NCI-H2029 (cell line): Measurements from ENCODE around the gene FLCN.
"Not testable (repeated sequence)": the region's sequence is repeated elsewhere in the genome, so short reads cannot be mapped to it uniquely, and the experiment has no call there.

Experiments used
- DNase-seq: peaks from one replicate; lab custom pipeline; 2025; lab: John Stamatoyannopoulos, UW

FLCN gene, protein sequence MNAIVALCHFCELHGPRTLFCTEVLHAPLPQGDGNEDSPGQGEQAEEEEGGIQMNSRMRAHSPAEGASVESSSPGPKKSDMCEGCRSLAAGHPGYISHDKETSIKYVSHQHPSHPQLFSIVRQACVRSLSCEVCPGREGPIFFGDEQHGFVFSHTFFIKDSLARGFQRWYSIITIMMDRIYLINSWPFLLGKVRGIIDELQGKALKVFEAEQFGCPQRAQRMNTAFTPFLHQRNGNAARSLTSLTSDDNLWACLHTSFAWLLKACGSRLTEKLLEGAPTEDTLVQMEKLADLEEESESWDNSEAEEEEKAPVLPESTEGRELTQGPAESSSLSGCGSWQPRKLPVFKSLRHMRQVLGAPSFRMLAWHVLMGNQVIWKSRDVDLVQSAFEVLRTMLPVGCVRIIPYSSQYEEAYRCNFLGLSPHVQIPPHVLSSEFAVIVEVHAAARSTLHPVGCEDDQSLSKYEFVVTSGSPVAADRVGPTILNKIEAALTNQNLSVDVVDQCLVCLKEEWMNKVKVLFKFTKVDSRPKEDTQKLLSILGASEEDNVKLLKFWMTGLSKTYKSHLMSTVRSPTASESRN

DNA sequence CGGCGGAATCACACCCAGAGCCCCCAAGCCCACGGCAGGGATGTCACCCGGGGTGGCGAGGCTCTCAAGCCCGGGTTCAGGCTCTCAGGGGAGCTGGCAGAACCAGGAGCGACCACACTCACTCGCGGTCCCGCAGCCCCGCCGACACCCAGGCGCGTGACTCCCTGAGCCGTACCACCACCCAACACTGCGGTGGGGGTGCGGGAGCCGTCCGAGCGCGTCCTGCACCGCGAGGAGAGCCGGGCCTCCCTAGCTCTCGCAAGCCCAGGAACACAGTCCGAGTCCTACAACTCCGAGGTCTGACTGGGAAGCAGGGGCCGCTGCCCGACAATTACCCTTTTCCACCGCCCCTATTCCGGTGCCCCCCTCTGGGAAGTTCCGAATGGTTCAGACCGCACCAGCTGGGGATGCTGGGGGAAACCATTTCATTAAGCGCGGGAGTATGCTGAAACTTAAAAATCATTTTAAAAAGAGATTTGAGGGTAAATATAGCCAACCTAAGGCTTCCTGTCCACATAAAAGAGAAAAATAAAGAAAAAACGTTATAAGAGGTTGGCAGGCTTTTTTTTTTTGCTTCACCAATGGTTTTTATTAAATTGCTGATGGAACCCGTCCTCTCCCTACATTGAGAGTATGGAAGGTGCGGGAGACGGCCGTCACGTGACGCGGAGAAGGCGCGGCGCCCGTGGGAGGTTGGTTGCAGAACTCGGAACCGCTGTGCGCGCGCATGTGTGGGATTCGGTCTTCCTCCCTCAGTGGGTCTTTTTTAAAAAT lies at the start of gene FLCN:
FLCN (minus strand) TSS at position 143 of the 774 bp plus-strand sequence. CDS start 9,031 bp downstream, outside the sequence.
- DNase-seq = peak; percentile 43

DNA sequence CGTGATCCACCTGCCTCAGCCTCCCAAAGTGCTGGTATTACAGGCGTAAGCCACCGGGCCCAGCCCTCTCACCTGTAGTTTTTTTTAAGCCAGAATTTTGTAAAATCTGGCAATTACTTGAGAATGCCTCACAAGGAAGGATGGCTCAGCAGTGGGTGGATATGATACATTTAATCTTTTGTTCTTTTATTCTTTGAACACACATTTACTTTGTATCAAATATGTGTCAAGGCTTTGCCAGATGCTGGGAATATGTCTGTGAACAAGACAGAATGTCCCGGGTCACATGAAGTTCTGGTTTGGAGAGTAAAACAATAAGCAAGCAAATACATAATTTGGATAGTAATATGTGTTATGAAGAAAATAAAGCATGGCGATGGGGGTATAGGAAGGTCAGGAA lies 49.0 kb upstream of the FLCN start:
- DNase-seq = no peak

DNA sequence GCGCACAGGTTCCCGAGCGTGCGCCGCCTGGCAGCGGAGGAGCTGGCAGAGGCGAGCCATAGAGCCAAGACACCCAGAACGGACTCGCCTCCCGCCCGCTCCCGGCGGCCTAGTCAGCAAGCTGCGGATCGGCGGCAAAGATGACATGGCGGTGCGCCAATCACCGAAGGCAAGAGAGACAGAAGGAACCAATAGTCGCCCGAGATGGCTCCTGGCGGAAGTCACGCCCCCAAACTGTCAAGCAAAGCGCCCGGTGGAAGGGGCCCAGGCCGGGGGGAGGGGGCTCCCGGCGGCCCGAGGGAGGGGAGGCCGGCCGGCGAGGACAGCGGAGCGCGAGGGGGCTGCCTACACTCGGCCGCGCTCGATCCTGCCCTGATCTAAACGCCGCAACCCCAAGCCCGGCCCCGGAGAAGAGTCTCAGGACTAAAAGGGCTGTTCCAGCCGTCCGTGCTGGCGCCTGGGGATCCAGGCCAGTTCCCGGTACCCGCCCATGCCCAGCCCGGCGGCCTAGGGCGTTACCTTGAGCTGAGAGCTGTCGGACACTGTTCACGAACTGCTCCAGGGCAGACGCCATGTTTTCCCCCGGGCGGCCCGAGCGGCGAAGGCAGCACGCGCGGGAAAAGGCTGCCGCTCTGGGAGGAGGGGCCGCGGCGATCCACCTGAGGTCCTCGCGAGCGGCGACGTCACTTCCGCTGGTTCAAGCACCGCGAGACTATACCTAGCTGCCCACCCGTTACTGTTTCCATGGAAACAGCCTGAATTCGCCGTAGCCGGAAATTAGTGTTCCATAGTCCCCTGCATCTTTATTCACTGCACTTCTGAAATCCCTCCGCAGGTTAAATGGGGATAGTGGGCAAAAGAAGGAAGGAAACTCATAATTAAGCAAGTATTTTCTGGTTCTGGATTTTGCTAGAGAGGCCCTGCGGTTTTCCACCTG lies 43.9 kb upstream of the FLCN start, which contains the start of gene COPS3:
COPS3 (minus strand) TSS at position 634 of the 937 bp plus-strand sequence; CDS start at position 574, 60 bp downstream.
- peak; percentile 88 for DNase-seq

DNA sequence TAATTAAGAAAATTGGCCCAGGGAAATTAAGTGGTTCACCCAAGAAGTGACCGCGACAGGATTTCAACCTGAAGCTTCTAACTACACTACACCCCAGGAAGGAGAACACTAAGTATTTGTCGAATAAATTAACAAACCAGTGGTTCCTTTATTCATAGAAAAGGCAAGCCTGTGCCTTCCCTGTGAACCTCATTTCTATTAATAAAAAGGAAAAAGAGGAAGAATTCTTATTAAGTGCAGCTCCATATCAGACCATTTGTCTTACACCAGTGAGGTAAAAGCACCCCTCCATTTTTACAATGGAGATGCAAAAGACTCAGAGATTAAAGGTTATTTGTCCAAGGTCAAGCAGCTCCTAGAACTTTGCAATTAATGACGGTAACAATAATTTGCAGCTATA lies 42.3 kb upstream of the FLCN start:
- DNase-seq = no peak

DNA sequence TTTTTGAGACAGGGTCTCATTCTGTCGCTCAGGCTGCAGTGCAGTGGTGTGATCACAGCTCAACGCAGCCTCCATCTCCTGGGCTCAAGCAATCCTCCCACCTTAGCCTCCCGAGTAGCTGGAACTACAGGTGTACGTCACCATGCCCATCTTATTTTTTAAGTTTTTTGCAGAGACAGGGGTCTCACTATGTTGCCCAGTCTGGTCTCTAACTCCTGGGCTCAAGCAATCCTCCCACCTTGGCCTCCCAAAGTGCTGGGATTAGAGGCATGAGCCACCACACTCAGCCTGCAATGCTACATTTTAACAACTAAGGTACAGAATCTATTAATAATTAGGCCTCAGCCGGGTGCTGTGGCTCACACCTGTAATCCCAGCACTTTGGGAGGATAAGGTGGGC lies 40.5 kb upstream of the FLCN start:
- not testable (repeated sequence) for DNase-seq

DNA sequence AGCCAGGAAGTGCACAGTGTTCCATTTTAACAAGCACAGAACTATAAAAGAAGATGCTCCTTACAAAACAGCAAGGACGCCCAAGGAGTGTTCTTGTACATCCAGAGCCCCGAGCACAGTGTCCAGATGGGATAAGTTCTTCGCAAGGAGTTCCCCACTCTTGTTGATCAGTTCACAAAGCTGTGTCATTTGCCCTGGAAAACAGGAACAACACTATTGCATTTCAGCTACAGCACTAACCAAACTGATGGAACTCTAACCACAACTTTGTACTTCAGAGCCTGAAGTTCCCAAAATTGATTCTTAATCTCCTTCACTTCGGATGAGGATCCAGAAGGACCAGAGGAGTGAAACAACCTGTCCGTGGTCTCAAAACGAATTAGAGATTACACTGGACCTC lies 39.0 kb upstream of the FLCN start:
- no peak for DNase-seq

DNA sequence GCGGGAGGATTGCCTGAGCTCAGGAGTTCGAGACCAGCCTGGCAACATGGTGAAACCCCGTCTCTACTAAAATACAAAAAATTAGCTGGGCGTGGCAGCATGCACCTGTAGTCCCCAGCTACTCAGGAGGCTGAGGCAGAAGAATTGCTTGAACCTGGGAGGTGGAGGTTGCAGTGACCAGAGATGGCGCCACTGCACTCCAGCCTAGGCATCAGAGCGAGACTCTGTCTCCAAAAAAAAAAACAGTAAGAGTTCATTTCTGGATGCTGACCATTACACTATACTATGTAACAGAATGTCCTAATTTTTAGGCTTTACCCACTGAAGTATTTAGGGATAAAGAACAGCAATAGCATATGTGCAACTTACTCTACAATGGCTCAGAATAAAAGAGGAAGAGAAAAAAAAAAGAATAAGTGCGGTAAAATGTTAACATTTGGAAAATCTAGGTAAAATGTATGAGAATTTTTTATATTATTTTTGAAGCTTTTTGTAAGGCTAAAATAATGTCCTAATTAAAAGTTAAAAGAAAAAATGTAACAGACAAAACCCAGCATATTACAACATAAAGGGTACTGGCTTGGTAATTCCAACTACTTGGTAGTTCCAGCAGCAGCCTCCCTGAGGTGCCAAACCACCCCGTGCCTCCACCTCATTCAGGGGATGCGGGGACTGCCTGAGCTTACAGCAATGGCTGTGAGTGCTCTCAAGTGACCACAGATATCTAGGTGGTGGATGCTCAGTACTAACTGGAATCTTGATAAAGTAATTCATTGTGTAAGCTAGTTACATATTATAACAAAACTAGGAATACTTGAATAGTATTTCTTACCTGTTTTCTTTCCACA lies 33.2 kb upstream of the FLCN start:
- no peak for DNase-seq

DNA sequence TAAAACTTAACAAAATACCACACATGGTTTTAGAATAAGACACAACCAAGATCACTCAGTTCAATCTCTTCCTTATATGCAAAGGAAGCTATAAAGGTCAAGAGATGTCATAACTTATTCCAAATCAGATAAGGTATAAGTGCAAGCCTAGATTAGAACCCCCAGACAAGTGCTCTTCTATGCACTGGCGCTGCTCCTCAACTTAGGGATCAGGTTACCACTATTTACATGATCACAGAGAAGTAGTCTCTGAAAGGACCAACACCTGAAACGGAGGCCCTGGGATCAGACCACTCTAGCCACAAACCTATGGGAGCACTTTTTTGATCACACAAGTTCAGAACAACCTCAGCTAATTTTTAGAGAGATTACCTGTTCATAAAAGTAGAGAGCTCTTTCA lies 27.5 kb upstream of the FLCN start:
- DNase-seq = peak; percentile 7

DNA sequence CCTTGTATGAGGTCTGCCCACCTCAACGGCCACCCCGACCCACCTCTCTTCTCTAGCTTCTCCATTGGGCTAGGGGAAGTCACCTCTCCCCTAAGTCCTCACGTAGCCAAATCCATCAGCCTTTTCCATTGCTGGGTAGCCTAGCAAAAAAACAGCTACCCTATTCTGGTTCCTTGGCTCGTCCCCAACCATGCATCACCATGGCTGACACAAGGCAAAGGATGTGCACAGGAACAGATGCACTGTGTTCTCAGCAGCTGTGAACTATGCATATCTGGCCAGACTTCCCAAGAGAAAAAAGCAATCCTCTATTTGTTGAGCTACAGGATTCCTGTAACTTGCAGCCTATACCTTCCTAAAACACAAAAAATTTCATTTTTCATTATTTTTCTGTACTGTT lies 22.0 kb upstream of the FLCN start:
- DNase-seq = no peak

DNA sequence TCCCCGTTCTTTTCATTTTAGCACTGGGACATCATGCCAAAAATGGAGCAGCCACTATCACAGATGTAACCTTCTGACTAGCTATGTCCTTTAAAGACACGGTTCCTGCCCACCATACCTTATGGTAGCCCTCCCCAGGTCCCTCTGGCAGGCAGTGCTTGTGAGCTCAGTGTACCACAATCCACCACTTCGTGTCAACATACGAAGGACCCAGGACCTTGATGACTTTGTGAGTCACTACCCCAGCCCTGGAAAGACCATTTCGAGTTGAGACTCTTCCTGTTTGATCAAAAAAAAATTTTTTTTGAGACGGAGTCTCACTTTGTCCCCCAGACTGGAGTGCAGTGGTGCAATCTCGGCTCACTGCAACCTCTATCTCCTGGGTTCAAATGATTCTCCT lies 21.0 kb upstream of the FLCN start:
- no peak for DNase-seq

DNA sequence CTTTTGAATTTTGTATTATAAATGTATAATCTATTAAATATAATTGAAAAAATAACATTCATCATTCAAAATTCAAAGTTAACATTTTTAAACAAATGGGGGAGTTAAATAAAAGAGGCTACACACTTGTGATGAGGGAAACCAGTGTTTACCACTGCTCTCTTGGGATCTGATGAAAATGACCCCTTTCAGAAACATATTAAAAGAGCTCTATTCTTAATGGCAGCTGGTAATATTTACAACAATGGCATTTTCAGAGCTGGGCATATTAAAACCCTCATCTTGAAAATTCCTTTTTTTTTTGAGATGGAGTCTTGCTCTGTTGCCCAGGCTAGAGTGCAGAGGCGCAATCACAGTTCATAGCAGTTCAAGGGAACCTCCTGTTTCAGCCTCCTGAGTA lies 19.3 kb upstream of the FLCN start:
- DNase-seq = no peak

DNA sequence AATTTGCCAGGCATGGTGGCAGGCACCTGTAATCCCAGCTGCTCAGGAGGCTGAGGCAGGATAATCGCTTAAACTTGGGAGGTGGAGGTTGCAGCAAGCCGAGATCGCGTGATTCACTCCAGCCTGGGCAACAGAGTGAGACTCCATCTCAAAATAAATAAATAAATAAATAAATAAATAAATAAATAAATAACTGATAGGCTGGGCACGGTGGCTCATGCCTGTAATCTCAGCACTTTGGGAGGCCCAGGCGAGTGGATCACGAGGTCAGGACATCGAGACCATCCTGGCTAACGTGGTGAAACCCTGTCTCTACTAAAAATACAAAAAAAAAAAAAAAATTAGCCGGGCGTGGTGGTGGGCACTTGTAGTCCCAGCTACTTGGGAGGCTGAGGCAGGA lies 18.7 kb upstream of the FLCN start:
- DNase-seq = not testable (repeated sequence)

DNA sequence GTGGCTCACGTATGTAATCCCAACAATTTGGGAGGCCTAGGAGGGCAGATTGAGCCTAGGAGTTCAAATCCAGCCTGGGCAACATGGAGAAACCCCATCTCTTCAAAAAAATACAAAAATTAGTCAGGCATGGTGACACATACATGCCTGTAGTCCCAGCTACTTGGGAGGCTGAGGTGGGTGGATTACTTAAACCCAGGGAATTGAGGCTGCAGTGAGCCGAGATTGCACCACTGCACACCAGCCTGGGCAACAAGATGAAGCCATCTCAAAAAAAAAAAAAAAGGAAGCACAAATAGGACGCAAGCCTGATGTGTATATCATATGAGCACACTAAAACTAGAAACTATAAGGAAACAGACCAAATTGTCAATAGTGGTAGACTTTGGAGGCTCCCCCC lies 17.1 kb upstream of the FLCN start:
- DNase-seq = no peak

DNA sequence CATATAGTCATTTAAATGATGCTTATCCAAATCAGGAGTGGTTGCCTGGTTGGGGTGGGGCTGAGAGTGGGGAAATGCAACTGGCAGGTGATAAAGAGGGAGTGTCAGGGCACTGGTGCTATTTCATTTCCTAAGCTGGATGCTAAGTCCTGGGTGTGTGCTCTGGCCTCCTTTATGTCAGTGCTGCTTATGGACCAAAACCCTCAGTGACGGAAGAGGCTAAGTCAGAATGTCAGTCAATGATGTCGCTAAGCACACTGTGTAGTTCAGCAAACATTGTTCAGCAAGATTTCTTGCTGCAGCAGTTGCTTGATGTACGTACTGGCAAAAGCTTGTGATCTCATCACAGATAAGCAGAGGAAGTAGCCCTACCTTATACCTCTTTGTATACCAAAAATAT lies 16.4 kb upstream of the FLCN start:
- no peak for DNase-seq

DNA sequence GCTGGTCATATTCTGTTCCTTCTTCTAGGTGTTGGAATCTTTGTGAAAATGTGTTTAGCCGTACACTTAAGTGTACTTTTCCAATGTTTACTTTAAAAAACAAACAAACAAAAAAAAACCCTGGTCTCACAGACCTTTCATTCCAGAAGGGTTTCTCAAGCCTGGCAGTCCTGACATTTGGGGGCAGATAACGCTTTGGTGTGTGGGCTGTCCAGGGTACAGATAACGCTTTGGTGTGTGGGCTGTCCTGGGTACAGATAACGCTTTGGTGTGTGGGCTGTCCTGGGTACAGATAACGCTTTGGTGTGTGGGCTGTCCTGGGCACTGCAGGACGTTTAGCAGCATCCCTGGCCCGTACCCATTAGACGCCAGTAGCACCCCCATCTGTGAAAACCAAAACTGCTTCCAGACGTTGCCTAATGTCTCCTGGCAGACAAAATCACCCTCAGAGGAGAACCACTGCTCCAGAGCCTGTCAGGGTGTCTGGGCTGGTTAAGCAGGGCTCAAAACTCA lies 15.2 kb upstream of the FLCN start:
- DNase-seq = no peak

DNA sequence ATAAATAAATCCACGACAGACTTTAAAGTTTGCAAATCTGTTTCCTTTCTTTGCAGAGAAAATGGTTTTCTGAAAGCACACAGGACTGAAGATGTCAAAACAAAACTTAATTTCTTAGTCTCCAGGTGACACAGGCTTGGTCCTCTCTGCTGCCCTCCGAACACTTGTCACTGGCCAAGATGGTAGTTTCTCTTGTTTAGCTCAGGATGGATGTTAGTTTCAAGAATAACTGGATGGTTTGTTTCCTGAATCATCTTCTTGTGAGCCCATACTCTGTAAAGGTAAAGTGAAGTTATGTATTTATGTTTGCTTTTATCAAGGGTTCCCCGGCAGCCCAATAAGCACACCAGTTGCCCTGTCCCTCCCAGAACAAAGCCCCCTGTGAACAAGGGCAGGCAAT lies 9.9 kb upstream of the FLCN start:
- DNase-seq = no peak

DNA sequence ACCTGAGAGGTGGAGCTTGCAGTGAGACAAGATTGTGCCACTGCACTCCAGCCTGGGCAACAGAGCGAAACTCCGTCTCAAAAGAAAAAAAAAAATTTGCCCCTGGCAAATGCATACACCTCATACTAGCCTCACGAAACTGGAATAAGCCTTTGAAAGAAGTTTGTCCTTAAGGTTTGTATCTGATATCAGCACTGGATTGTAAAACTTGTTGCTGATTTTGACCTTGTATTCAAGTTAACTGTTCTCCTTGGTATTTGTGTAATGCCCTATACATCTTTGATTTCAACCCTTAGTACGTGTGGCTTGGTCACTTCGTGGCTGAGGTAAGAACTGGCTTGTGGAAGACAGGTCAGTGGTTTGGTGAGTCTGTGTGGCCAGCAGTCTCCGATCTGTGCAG lies 6.2 kb upstream of the FLCN start:
- DNase-seq = no peak

DNA sequence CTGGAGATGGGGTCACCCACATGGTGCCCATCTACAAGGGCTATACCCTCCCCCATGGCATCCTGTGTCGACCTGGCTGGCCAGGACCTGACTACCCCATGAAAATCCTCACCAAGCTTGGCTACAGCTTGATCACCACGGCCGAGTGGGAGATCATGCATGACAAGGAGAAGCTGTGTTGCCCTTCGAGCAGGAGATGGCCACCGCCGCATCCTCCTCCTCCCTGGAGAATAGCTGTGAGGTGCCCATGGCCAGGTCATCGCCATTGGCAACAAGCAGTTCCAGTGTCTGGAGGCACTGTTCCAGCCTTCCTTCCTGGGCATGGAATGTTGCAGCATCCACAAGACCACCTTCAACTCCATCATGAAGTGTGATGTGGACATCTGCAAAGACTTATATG lies 5.3 kb upstream of the FLCN start:
- DNase-seq = no peak

DNA sequence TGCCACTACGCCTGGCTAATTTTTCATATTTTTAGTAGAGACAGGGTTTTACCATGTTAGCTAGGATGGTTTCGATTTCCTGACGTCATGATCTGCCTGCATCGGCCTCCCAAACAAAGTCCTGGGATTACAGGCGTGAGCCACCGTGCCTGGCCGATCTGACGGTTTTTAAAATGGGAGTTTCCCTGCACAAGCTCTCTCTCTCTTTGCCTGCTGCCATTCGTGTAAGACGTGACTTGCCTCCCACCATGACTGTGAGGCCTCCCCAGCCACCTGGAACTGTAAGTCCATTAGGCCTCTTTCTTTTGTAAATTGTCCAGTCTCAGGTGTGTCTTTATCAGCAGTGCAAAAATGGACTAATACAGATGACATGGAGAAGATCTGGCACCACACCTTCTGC lies 4.7 kb upstream of the FLCN start:
- no peak for DNase-seq

DNA sequence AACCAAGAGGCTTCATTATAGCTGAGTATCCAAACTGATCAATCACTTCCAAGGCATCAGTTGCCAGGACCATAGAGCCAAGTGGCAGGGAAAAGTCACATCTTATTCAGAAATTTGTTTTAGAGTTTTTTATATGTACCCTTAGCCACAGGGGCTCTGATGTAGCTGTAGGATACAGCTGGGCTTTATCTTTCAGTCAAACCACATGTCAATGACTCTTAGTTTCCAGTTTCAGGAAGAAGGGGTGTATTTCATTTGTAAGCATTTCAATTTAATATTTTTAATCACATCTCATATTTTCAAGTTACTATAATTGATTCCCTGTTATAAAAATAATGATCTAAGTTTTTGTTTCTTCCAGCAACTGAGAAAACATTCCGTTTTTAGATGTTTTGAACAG lies 2.9 kb upstream of the FLCN start:
- no peak for DNase-seq
